Dendritic cell treated with granulocyte-macrophage colony-stimulating factor and Interleukin-4, amounts not matched to agents 40 ng/mL and 50 ng/mL, for 4 days (primary cell): ENCODE data around the gene NIPAL3.
"Not testable (repeated sequence)": the region's sequence is repeated elsewhere in the genome, so short reads cannot be mapped to it uniquely, and the experiment has no call there.

Source experiments
- H3K27ac Mint-ChIP-seq: one replicate; pipeline ENCODE4 v1.8.0; 2022; ENCODE audit warnings: mild to moderate bottlenecking, mixed read lengths
- H3K27me3 Mint-ChIP-seq: one replicate; pipeline ENCODE4 v1.8.0; 2022; ENCODE audit warnings: mild to moderate bottlenecking, mixed read lengths
- H3K36me3 Mint-ChIP-seq: one replicate; pipeline ENCODE4 v1.8.0; 2022; ENCODE audit warnings: low read depth, mixed read lengths
- H3K4me1 Mint-ChIP-seq: one replicate; pipeline ENCODE4 v1.8.0; 2022; ENCODE audit warnings: low read depth, mixed read lengths
- H3K4me3 Mint-ChIP-seq: one replicate; pipeline ENCODE4 v1.8.0; 2022; ENCODE audit warnings: mild to moderate bottlenecking, moderate library complexity, mixed read lengths
- H3K9me3 Mint-ChIP-seq: one replicate; pipeline ENCODE4 v1.8.0; 2022; ENCODE audit warnings: mixed read lengths
- intact Hi-C: fragments of 100-400 bp; cut with micrococcal nuclease; formaldehyde crosslinking; loops from one replicate; pipeline ENCODE4 v1.15.0; 2022

Gene NIPAL3

GRCh38 chr1:24488159-24488558 lies 72.6 kb downstream of the NIPAL3 start:
- H3K4me3 Mint-ChIP-seq, H3K9me3 Mint-ChIP-seq, H3K27me3 Mint-ChIP-seq, H3K36me3 Mint-ChIP-seq, H3K27ac Mint-ChIP-seq, H3K4me1 Mint-ChIP-seq, intact Hi-C loops: not testable (repeated sequence)

GRCh38 chr1:24489674-24490073 lies 74.1 kb downstream of the NIPAL3 start:
- Mint-ChIP-seq H3K36me3 (no peaks in the 10 kb centered on the region), H3K9me3 (no peaks in the 10 kb centered on the region), H3K27me3 (peaks cover 3% of the 10 kb centered on the region), H3K27ac (no peak overlapping the region), H3K4me3 (no peak overlapping the region), H3K4me1 (no peaks in the 10 kb centered on the region)
- intact Hi-C loops = no loop called here

- H3K36me3 Mint-ChIP-seq = no peaks in the 10 kb centered on the region
- no peaks in the 10 kb centered on the region for H3K9me3 Mint-ChIP-seq
- H3K27ac Mint-ChIP-seq = no peak overlapping the region
- no peak overlapping the region for H3K4me3 Mint-ChIP-seq
- intact Hi-C loops = no loop called here
- no peaks in the 10 kb centered on the region for H3K4me1 Mint-ChIP-seq
- peaks cover 3% of the 10 kb centered on the region for H3K27me3 Mint-ChIP-seq
Observed at GRCh38 chr1:24490101-24490781, 74.6 kb downstream of the NIPAL3 start.

- Mint-ChIP-seq H3K4me1 (no peaks in the 10 kb centered on the region), H3K4me3 (no peak overlapping the region), H3K27ac (no peak overlapping the region), H3K27me3 (peaks cover 5% of the 10 kb centered on the region), H3K36me3 (no peaks in the 10 kb centered on the region), H3K9me3 (no peaks in the 10 kb centered on the region)
- intact Hi-C loops = no loop called here
Observed at GRCh38 chr1:24491577-24492360, 76.2 kb downstream of the NIPAL3 start.

GRCh38 chr1:24492935-24493334 lies 77.3 kb downstream of the NIPAL3 start:
- H3K36me3 Mint-ChIP-seq, H3K9me3 Mint-ChIP-seq, H3K4me3 Mint-ChIP-seq, H3K27me3 Mint-ChIP-seq, intact Hi-C loops, H3K27ac Mint-ChIP-seq, H3K4me1 Mint-ChIP-seq: not testable (repeated sequence)

- no peaks in the 10 kb centered on the region for H3K9me3 Mint-ChIP-seq
- H3K27me3 Mint-ChIP-seq = peaks cover 6% of the 10 kb centered on the region
- H3K4me1 Mint-ChIP-seq = no peaks in the 10 kb centered on the region
- intact Hi-C loops = no loop called here
- no peaks in the 10 kb centered on the region for H3K36me3 Mint-ChIP-seq
- H3K27ac Mint-ChIP-seq = no peak overlapping the region
- H3K4me3 Mint-ChIP-seq = no peak overlapping the region
Observed at GRCh38 chr1:24493785-24494184, 78.2 kb downstream of the NIPAL3 start.

GRCh38 chr1:24498589-24498988 lies 83.0 kb downstream of the NIPAL3 start:
- intact Hi-C loops = no loop called here
- Mint-ChIP-seq H3K27ac (no peak overlapping the region), H3K27me3 (peaks cover 5% of the 10 kb centered on the region), H3K9me3 (no peaks in the 10 kb centered on the region), H3K4me1 (peaks cover 24% of the 10 kb centered on the region), H3K4me3 (no peak overlapping the region), H3K36me3 (no peaks in the 10 kb centered on the region)

- Mint-ChIP-seq H3K27ac (peak overlapping the region; percentile 92), H3K9me3 (no peaks in the 10 kb centered on the region), H3K36me3 (no peaks in the 10 kb centered on the region), H3K4me3 (no peak overlapping the region), H3K4me1 (peaks cover 33% of the 10 kb centered on the region), H3K27me3 (peaks cover 5% of the 10 kb centered on the region)
- intact Hi-C loops = no loop called here
Observed at GRCh38 chr1:24500448-24501048, 84.9 kb downstream of the NIPAL3 start.

- Mint-ChIP-seq H3K27ac (peak overlapping the region; percentile 92), H3K36me3 (no peaks in the 10 kb centered on the region), H3K4me3 (peak overlapping the region; percentile 80), H3K9me3 (no peaks in the 10 kb centered on the region), H3K4me1 (peaks cover 38% of the 10 kb centered on the region), H3K27me3 (peaks cover 3% of the 10 kb centered on the region)
- intact Hi-C loops = loop anchor here (2.0 kb wide), 1 partner anchor 21 kb away; no protein-coding TSS in a partner anchor
Observed at GRCh38 chr1:24501371-24502064, 85.9 kb downstream of the NIPAL3 start.

- H3K27ac Mint-ChIP-seq = peak overlapping the region; percentile 92
- H3K4me1 Mint-ChIP-seq = peaks cover 42% of the 10 kb centered on the region
- H3K36me3 Mint-ChIP-seq = peaks cover 3% of the 10 kb centered on the region
- intact Hi-C loops = loop anchor here (2.0 kb wide), 1 partner anchor 21 kb away; no protein-coding TSS in a partner anchor
- peak overlapping the region; percentile 80 for H3K4me3 Mint-ChIP-seq
- no peaks in the 10 kb centered on the region for H3K9me3 Mint-ChIP-seq
- H3K27me3 Mint-ChIP-seq = peaks cover 3% of the 10 kb centered on the region
Observed at GRCh38 chr1:24502065-24502708, 86.6 kb downstream of the NIPAL3 start.

GRCh38 chr1:24502709-24503058 lies 87.1 kb downstream of the NIPAL3 start, which contains the start of gene RCAN3:
RCAN3 (plus strand) TSS chr1:24502836; CDS start chr1:24514373, 11,537 bp downstream.
- H3K27me3 Mint-ChIP-seq = peaks cover 3% of the 10 kb centered on the region

GRCh38 chr1:24503059-24503751 lies 87.6 kb downstream of the NIPAL3 start:
- intact Hi-C loops = loop anchor here (2.0 kb wide), 1 partner anchor 22 kb away; no protein-coding TSS in a partner anchor
- Mint-ChIP-seq H3K4me1 (peaks cover 46% of the 10 kb centered on the region), H3K9me3 (no peaks in the 10 kb centered on the region), H3K27ac (peak overlapping the region; percentile 72), H3K27me3 (peaks cover 3% of the 10 kb centered on the region), H3K4me3 (peak overlapping the region; percentile 80), H3K36me3 (peaks cover 13% of the 10 kb centered on the region)

More at GRCh38 chr1:24502709-24503058, 87.1 kb downstream of the NIPAL3 start, which contains the start of gene RCAN3:
- H3K27ac Mint-ChIP-seq = peak within 1 kb of the TSS; percentile 92
- intact Hi-C loops = loop anchor here (2.0 kb wide), 1 partner anchor 22 kb away; no protein-coding TSS in a partner anchor
- H3K9me3 Mint-ChIP-seq = no peaks in the 10 kb centered on the region
- peak within 1 kb of the TSS; percentile 80 for H3K4me3 Mint-ChIP-seq
- peaks cover 8% of the 10 kb centered on the region for H3K36me3 Mint-ChIP-seq
- peaks cover 44% of the 10 kb centered on the region for H3K4me1 Mint-ChIP-seq
